NOMO-1 treated with dmso at 0.1 percent for 144 hours (cell line): ENCODE results near the gene HLA-DRB1.
A peak's percentile ranks its signal among the peaks of the same experiment; 100 is the strongest.
"Not testable (repeated sequence)": the region's sequence is repeated elsewhere in the genome, so short reads cannot be mapped to it uniquely, and the experiment has no call there.

Source experiments
- DNase-seq: peaks from one replicate; lab custom pipeline; 2025; ENCODE audit not compliant: unreplicated experiment; lab: John Stamatoyannopoulos, UW

Gene HLA-DRB1

GRCh38 chr6:32609731-32610640 is 20.3 kb upstream of the HLA-DRB1 start:
- peak; percentile 86 for DNase-seq

- no peak for DNase-seq
Measured at GRCh38 chr6:32609391-32609730, 19.7 kb upstream of the HLA-DRB1 start.

DNA sequence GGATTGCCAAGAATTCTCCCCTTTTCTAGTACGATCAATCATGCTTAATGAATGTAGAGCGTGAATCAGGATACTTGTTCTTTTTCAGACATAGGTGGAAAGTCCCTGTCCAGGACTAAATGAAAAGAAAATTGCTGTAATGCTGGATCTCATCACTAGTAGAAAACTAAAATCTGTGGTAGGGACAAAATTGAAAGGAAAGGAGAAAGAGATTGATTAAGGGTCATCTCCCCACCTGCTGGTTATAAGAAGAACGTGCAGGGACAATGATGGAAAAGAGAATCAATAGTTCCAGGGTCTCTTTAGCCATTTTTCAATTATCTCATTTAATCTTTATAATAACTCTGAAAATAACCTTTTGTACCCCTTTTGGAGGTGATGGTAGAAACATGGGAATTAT is 18.7 kb upstream of the HLA-DRB1 start:
- DNase-seq: no peak

DNA sequence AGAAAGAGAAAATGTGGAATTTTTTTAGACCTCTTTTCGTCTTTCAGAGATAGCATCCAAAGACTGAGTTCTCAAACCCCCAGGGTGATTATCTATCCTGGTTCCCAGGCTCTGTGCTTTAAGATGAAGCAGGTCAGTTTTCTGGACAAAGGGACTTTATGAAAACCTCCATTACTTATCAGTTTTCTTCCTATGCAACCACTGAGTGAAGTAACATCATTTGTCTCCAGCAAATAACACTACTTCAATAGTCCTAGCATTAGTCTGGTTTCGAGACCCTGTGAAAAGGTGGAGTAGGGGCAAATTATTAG is 18.3 kb upstream of the HLA-DRB1 start:
- no peak for DNase-seq

- no peak for DNase-seq
Measured at GRCh38 chr6:32607263-32607987, 17.8 kb upstream of the HLA-DRB1 start.

- no peak for DNase-seq
Measured at GRCh38 chr6:32604434-32604877, 14.8 kb upstream of the HLA-DRB1 start.

GRCh38 chr6:32603888-32604287 is 14.2 kb upstream of the HLA-DRB1 start:
- peak; percentile 19 for DNase-seq

GRCh38 chr6:32603222-32603621 is 13.6 kb upstream of the HLA-DRB1 start:
- no peak for DNase-seq

DNA sequence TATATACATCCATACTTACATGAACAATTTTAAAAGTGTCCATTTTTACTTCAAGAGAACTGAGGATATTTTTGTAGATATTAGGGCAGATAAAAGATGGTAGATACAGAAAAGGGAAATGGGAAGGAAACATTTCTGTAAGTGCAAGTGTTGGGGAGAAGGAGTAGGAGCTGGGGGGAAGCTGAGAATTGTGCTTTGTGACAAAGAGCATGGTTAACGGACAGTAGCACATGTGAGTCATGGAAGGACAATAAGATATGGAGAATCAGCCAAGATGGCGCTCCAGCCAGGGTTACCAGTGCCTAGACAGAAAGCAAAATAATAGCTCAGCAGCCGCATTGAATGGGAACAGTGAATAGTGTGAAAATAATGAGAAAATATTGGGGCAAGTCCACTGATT is 12.7 kb upstream of the HLA-DRB1 start:
- no peak for DNase-seq

GRCh38 chr6:32597024-32597423 is 7.4 kb upstream of the HLA-DRB1 start:
- DNase-seq: no peak

GRCh38 chr6:32590713-32591112 is 1.1 kb upstream of the HLA-DRB1 start:
- DNase-seq: not testable (repeated sequence)

- no peak for DNase-seq
Measured at GRCh38 chr6:32588156-32588555, 1.5 kb downstream of the HLA-DRB1 start.

- DNase-seq: no peak
Measured at GRCh38 chr6:32583527-32583898, 6.1 kb downstream of the HLA-DRB1 start.

- no peak for DNase-seq
Measured at GRCh38 chr6:32581315-32582095, 8.1 kb downstream of the HLA-DRB1 start.

- no peak for DNase-seq
Measured at GRCh38 chr6:32580593-32580992, 9.1 kb downstream of the HLA-DRB1 start.

GRCh38 chr6:32578962-32579361 is 10.7 kb downstream of the HLA-DRB1 start:
- no peak for DNase-seq

- DNase-seq: not testable (repeated sequence)
Measured at GRCh38 chr6:32577493-32577892, 12.2 kb downstream of the HLA-DRB1 start.

DNA sequence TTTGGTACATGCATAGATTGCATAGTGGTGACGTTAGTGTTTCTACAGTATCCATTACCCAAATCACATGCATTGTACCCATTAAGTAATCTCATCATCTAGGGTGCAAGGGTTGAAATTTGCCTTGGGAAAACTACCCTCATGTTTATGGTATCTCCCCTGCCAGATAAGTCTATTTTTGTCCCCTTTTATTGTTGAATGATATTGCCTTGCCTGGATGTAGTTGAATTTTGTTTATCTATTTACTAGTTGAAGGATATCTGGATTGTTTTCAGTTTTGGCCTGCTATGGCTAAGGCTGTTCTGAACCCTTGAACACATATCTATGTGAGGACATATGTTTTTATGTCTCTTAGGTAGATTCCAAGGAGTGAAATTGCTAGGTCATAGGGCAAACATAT is 13.4 kb downstream of the HLA-DRB1 start:
- no peak for DNase-seq

GRCh38 chr6:32570363-32570905 is 19.2 kb downstream of the HLA-DRB1 start:
- DNase-seq: no peak

DNA sequence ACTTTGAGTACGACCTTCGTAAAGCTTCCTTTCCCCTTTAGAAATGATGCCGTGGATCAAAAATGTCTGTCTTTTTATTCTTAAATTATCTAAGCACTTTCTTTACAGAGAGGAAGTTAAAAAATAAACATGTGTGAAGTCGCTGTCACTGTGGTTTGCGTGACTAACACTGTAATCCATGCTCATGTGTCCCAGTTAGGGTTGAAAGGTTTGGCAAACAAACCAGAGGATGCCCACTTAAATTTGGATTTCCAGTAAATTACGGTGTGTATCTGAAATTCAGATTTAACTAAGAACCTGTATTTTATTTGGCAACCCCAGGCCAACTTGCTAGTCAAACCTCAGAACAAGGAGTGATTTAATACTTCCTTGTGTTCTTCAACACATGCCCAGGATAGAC is 21.1 kb downstream of the HLA-DRB1 start:
- no peak for DNase-seq

GRCh38 chr6:32566957-32567356 is 22.7 kb downstream of the HLA-DRB1 start:
- no peak for DNase-seq
